NCI-H2029 treated with DMSO at 0.1 percent for 48 hours (cell line): ENCODE data around the gene AXIN1.
"Not testable (repeated sequence)": the region's sequence is repeated elsewhere in the genome, so short reads cannot be mapped to it uniquely, and the experiment has no call there.

ENCODE experiments used
- DNase-seq: peaks from one replicate; lab custom pipeline; 2025; lab: John Stamatoyannopoulos, UW

AXIN1 gene

GRCh38 chr16:283033-283805 lies 69.3 kb downstream of the AXIN1 start, which contains the start of gene PDIA2:
PDIA2 (plus strand) TSS chr16:283164; CDS start chr16:283170, 6 bp downstream.
- DNase-seq: no peak

DNA sequence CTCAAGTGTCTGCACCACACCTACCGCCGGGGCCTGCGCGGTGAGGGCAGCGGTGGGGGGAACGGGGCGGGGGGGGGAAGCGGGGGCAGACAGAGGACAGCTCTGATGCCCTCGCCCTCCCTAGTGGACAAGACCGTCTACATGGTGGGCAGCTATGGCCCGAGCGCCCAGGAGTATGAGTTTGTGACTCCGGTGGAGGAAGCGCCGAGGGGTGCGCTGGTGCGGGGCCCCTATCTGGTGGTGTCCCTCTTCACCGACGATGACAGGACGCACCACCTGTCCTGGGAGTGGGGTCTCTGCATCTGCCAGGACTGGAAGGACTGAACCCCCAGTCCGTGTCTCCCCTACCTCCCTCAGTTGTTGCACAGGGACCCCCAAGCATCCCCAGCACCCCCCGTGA lies 70.0 kb downstream of the AXIN1 start:
- no peak for DNase-seq

DNA sequence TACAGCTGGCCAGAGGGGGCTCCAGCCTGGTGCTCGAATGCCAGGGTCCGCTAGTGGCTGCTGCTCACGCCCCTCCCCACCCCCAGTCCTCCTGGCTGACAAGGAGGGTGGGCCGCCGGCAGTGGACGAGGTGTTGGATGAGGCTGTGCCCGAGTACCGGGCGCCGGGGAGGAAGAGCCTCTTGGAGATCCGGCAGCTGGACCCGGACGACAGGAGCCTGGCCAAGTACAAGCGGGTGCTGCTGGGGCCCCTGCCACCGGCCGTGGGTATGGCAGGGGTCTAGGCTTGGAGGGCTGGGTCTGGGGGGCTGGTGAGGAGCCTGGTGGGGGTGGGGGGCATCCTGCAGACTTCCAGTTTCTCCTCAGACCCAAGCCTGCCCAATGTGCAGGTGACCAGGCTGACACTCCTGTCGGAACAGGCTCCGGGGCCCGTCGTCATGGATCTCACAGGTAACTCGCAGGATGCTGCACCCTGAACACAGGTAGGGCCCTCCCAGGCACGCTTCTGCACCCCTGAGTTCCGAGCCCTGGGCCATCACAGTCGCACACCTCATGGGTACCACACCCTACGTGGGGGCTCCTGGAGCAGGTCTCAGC lies 70.8 kb downstream of the AXIN1 start:
- no peak for DNase-seq

GRCh38 chr16:280991-281659 lies 71.4 kb downstream of the AXIN1 start:
- no peak for DNase-seq

DNA sequence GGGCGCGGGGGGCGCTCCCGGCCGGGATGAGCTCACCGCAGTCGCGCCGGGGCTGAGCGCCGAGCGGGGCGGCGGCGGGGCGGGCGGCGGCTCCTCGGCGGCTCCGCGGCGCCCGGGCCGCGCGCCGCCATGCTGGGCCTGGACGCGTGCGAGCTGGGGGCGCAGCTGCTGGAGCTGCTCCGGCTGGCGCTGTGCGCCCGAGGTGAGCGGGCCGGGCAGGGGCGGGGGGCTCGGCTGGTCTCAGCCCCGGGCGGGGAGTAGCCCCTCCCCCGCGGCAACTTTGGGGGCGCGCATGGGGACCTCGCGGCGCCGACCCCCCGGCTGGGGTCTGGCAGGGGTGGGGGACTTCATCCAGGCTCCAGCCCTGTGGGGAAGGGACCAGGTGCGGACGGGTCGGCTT lies 72.0 kb downstream of the AXIN1 start, which contains the start of gene ARHGDIG:
TSS of gene ARHGDIG (plus strand) at position 40 of the 400 bp plus-strand sequence. CDS start at position 130, 90 bp downstream.
- no peak for DNase-seq

GRCh38 chr16:280005-280460 lies 72.5 kb downstream of the AXIN1 start:
- DNase-seq: no peak

- no peak for DNase-seq
Observed at GRCh38 chr16:279531-279930, 73.0 kb downstream of the AXIN1 start.

- DNase-seq: peak; percentile 53
Observed at GRCh38 chr16:278863-279366, 73.6 kb downstream of the AXIN1 start.

- no peak for DNase-seq
Observed at GRCh38 chr16:276426-277077, 76.0 kb downstream of the AXIN1 start.

GRCh38 chr16:275786-276232 lies 76.7 kb downstream of the AXIN1 start, which contains the start of gene RGS11:
RGS11 (minus strand) TSS chr16:275944; CDS start chr16:275911, 33 bp downstream.
- no peak for DNase-seq

- DNase-seq: no peak
Observed at GRCh38 chr16:275041-275641, 77.4 kb downstream of the AXIN1 start.

GRCh38 chr16:273547-274421 lies 78.7 kb downstream of the AXIN1 start:
- DNase-seq: no peak

GRCh38 chr16:272633-273546 lies 79.6 kb downstream of the AXIN1 start:
- DNase-seq: no peak

DNA sequence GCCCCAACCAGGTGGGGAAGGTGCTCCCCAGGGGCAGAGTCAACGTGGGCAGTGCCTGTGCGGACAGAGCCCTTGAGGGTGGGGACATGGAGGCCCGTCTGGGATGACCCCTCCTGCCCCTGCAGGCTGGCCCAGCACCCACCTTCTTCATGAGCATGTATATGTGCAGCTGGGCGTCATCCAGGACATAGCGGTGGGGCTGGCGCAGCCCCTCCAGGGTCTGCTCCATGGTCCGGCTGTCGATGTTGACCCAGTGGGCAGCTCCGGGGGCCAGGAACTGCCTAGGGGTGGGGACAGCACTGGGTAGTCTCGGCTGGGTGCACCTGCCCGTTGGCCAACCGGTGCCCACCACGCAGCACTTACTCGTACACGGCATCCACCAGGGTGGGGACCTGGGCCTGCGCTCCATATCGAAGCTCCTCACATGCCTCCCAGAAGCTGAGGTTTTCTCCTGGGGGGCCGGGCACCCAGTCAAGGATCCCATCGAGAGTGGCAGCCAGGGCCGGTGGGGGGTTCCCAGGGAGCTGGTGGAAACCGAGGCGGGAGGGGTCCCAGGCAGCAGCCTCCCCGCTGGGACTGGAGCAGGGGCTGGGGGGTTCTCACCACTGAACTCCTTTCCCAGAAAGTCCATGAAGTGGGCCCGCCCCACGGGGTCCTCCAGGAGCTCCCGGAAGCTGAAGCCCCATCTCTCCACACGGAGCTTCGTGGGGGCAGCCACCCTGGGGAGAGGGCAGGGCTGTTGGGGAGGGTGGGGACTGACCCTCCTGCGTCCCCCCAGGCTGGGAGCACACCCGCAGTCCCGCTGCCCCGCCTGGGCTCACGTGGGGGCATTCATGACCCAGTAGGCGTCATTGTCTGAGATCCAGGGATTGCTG lies 81.9 kb downstream of the AXIN1 start:
- DNase-seq: no peak

DNA sequence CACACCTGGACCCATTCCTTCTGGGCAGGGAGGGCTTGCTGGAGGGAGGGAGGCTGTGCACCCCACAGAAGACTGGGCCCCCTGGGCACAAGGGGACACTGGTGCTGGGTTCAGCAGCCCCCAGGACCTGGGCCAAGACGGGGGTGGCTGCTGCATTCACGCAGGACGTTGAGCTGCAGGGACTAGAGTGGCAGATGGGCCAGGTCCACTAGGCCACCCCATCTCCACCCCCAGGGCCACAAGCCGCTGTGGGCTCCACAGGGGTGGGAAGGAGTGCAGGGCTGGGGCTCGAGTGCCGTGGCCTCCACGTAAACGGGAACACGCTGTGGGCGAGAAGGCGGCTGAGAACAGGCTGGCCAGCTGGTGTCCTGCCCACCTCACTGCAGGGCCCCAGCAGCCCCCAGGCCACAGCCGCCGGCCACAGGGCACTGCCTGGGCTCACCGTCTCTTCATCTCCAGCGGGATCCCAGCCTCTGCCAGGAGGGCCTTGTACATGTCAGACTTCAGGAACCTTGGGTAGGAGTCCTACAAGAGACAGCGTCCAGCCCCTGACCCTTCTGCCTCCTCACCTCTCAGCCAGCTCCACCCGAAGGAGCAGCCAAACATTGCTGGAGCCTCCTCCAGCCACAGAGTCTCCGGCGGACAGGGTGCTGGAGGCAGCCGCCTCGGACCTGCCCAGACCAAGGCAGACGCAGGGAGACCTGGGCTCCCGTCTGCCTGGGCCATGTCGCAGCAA lies 83.3 kb downstream of the AXIN1 start:
- DNase-seq: no peak

DNA sequence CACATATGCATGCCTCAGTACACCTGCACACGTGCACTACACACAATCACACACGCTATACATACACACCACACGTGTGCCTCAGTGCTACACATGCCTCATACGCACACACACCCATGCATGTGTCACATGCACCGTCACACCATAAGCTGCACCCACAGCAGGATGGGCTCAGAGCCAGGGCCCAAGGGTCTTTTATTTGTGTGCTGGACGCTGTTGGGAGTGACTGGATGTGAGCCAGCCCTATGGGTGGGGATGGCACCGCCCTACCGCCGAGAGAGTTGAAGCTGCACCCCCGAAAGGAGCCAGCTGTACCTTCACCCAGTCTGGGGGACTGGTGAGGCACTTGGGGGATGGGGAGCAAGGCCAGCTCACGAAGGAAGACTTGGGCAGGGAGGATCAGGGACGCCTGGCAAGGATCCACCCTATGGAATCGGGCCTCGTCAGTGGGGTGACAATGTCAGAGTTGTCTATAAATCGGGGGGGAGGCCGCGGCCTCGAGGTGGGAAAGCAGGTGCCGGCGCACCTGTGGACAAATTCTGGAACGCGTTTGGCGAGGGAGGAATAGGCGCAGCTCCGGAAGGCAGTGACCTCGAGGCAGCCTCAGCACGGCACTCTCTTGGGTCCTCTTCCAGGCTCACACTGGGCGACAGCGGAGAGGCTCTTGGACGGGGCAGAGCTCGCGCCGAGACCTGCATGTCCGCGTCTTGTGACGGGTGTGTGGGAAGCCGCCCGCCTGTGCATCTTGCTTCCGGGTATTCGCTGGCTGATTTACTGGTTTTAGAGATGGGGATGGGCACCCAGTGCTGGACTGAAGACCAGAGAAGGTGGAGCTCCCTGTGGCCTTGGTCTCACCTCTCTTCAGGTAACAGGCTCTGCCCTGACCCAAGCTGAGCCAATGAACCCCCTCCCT lies 84.1 kb downstream of the AXIN1 start:
- DNase-seq: no peak

DNA sequence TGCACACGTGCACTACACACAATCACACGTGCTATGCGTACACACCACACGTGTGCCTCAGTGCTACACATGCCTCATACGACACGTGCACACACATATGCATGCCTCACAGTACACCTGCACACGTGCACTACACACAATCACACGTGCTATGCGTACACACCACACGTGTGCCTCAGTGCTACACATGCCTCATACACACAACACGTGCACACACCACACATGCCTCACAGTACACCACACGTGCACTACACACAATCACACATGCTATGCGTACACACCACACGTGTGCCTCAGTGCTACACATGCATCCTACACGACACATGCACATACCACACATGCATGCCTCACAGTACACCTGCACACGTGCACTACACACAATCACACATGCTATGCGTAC lies 85.0 kb downstream of the AXIN1 start:
- DNase-seq: not testable (repeated sequence)
